Gastrocnemius medialis (tissue), 4 donors: ENCODE results near the gene RBPJL. TPM values are rescaled to one million over a fixed set of nuclear protein-coding genes. Genes with fewer than 3 reads are reported as not detected.

Experiments used
- ATAC-seq, 2 donors: fragments of 150-250 bp; one replicate each; pipeline ENCODE4 v1.9.1; 2016
- DNase-seq, 2 donors: peaks; one replicate each; pipeline ENCODE4 v3.0.0-alpha.2; 2019
- H3K27ac ChIP-seq, 4 donors: fragments of 200-600 bp; sonication (generic); 1 replicate in 1 of 4; 2 replicates in 3 of 4; pipeline ENCODE4 v1.5.1; 2016 to 2018; ENCODE audit warnings: mild to moderate bottlenecking in 2 of 4, moderate library complexity in 1 of 4
- H3K27me3 ChIP-seq, 3 donors: fragments of 200-600 bp; sonication (generic) in 2 of 3; 1 replicate in 1 of 3; 2 replicates in 2 of 3; pipeline versions ENCODE4 v1.5.1 to v1.6.0; 2016 to 2019; ENCODE audit warnings: mild to moderate bottlenecking in 1 of 3, moderate library complexity in 1 of 3
- H3K36me3 ChIP-seq, 2 donors: fragments of 200-600 bp; sonication (generic) in 1 of 2; one replicate each; pipeline ENCODE4 v1.5.1; 2017 to 2018
- H3K4me1 ChIP-seq, 2 donors: fragments of 200-600 bp; sonication (generic) in 1 of 2; one replicate each; pipeline ENCODE4 v1.5.1; 2016 to 2017; ENCODE audit warnings: mild to moderate bottlenecking in 2 of 2
- H3K4me3 ChIP-seq, 4 donors: fragments of 200-600 bp; sonication (generic) in 3 of 4; 1 replicate in 1 of 4; 2 replicates in 3 of 4; pipeline ENCODE4 v1.5.1; 2016 to 2019; ENCODE audit warnings: mild to moderate bottlenecking in 2 of 4
- H3K9me3 ChIP-seq, 3 donors: fragments of 200-600 bp; sonication (generic) in 2 of 3; 1 replicate in 1 of 3; 2 replicates in 2 of 3; pipeline ENCODE4 v1.5.1; 2016 to 2019
- POLR2A ChIP-seq, 2 donors: fragments of 450-650 bp; IDR thresholded peaks; one replicate each; pipeline ENCODE4 v1.6.1; 2017; ENCODE audit warnings: antibody characterized with exemption in 2 of 2, mild to moderate bottlenecking in 2 of 2, moderate library complexity in 2 of 2
- in situ Hi-C, 4 donors: fragments of 200-750 bp; cut with MboI; loops; one replicate each; pipeline versions ENCODE4 v1.15.0 to v1.8.0; 2017; ENCODE audit warnings: low sequenced_read_pairs in 4 of 4
- intact Hi-C: fragments of 100-400 bp; cut with DNase I; formaldehyde crosslinking; loops from one replicate; pipeline ENCODE4 v1.15.1; 2023; ENCODE audit warnings: low total_unique reads
- total RNA-seq, 4 donors: library from RNA; depleted of rRNA; stranded (reverse); fragments of >200 nt; gene quantifications; one replicate each; pipeline versions ENCODE4 v1.1.0 to v1.2.3, GENCODE V29; 2016
- TF ChIP-seq, protein P1 (sequence below), 5 experiments: fragments of 450-650 bp in 3 of 5; fragments of 200-600 bp in 2 of 5; sonication (generic) in 2 of 5; IDR thresholded peaks in 4 of 5; conservative IDR thresholded peaks in 1 of 5; 1 replicate in 4 of 5; 2 replicates in 1 of 5; pipeline ENCODE4 v1.5.1; 2016 to 2019; ENCODE audit warnings: antibody characterized with exemption in 5 of 5, mild to moderate bottlenecking in 3 of 5, moderate library complexity in 3 of 5

RBPJL gene
- total RNA-seq, 4 donors from 2014 or later = not detected

DNA sequence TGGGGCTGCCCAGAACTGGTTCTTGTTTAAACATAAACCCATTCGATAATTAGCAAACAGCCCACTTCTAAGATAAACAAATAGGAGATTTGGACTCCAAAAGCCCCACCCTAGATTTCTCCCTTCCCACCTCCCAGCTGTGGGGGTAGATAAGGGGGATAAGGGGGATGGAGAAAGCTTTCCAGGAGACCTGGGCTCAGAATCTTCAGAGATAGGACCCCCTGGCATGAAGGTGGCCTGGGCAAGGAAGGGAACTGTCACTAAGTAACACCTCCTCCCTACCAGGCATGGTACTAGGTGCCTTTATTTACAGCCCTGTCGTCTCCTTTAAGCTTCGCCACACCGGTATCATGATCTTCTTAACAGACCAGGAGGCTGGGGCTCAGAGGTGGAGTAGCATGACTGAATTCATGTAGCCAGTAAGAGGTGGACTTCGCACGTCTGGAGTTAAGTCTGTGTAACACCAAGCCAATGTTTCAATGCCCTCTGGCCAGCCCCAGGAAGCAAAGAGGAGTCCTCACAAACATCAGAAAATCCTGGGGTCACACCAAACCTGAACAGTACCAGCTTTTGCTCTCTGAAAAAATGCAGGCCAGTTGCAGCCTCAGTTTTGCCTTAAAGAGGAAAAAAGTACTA lies 37.0 kb downstream of the RBPJL start:
- no peaks in the 10 kb centered on the region for H3K9me3 ChIP-seq
- peaks cover 64 to 83% of the 10 kb centered on the region in 2 donors for H3K4me1 ChIP-seq
- intact Hi-C loops = loop anchor here (1.0 kb wide), 1 partner anchor 15 kb away; no protein-coding TSS in a partner anchor
- peak in 1 of 2 donors; percentile 65 for DNase-seq
- peak overlapping the region; percentile 17 to 97 (median 74) for H3K4me3 ChIP-seq
- peak overlapping the region; percentile 90 to 100 (median 98) for H3K27ac ChIP-seq
- TF ChIP-seq, protein P1, sequence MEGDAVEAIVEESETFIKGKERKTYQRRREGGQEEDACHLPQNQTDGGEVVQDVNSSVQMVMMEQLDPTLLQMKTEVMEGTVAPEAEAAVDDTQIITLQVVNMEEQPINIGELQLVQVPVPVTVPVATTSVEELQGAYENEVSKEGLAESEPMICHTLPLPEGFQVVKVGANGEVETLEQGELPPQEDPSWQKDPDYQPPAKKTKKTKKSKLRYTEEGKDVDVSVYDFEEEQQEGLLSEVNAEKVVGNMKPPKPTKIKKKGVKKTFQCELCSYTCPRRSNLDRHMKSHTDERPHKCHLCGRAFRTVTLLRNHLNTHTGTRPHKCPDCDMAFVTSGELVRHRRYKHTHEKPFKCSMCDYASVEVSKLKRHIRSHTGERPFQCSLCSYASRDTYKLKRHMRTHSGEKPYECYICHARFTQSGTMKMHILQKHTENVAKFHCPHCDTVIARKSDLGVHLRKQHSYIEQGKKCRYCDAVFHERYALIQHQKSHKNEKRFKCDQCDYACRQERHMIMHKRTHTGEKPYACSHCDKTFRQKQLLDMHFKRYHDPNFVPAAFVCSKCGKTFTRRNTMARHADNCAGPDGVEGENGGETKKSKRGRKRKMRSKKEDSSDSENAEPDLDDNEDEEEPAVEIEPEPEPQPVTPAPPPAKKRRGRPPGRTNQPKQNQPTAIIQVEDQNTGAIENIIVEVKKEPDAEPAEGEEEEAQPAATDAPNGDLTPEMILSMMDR (IDR thresholded peaks at IDR 0.05 in 4 of 5, conservative IDR thresholded peaks at IDR 0.05 in 1 of 5) = no peak
- TF ChIP-seq POLR2A (IDR thresholded peaks at IDR 0.05) = no peak
- no peaks in the 10 kb centered on the region for H3K27me3 ChIP-seq
- no peaks in the 10 kb centered on the region for H3K36me3 ChIP-seq
- no peak for ATAC-seq
- in situ Hi-C loops = loop anchor here in 2 of 4 donors (25.0 kb wide), 2 partner anchors 1131 to 1156 kb away; partner anchors contain the start of genes JPH2 (in 1 of the 2) and OSER1 (in 1 of the 2)

DNA sequence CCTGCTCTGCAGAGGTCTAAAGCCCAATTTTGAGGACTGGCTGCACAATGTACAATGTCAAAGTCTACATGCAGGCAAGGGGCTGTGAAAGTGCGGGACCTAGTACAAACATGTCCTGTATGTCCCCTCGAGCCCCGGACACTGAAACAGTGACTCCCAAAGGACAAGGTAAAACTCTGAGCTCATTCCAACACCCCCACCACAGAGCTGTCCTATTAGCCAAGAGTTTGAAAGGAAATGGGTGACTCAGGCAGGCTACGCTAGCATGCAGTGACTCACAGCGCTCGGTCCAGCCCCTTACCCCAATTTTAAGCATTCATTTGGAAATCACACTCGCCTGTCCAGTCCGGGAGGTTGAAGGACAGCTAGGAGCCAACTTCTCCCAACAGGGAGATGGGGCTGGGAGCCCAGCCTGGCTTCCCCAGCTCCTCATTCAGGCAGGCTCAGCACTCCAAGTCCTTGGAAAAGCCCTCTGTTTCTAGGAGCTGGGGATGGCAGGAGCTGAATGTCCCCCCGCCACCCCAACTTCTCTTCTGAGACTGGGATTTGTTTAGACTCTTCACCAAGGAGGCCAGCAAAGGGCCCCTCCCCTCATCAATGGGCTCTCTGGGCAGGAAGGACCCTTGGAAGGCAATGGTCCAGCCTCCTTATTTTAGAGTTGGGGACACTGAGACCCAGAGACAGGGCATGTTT lies 37.7 kb downstream of the RBPJL start:
- H3K36me3 ChIP-seq = no peaks in the 10 kb centered on the region
- peak overlapping the region; percentile 90 to 100 (median 98) for H3K27ac ChIP-seq
- peaks cover 57 to 81% of the 10 kb centered on the region in 2 donors for H3K4me1 ChIP-seq
- peak; percentile 33 to 42 for ATAC-seq
- H3K27me3 ChIP-seq = no peaks in the 10 kb centered on the region
- peak; percentile 88 to 93 for TF ChIP-seq POLR2A (IDR thresholded peaks at IDR 0.05)
- TF ChIP-seq, protein P1 (IDR thresholded peaks at IDR 0.05 in 4 of 5, conservative IDR thresholded peaks at IDR 0.05 in 1 of 5) = no peak
- peak; percentile 64 to 91 for DNase-seq
- no peaks in the 10 kb centered on the region for H3K9me3 ChIP-seq
- in situ Hi-C loops (loop anchor here in 2 of 4 donors (25.0 kb wide), 2 partner anchors 1132 to 1157 kb away; partner anchors contain the start of genes JPH2 (in 1 of the 2) and OSER1 (in 1 of the 2)), intact Hi-C loops (no loop called here)
- peak overlapping the region; percentile 53 to 97 (median 78) for H3K4me3 ChIP-seq

DNA sequence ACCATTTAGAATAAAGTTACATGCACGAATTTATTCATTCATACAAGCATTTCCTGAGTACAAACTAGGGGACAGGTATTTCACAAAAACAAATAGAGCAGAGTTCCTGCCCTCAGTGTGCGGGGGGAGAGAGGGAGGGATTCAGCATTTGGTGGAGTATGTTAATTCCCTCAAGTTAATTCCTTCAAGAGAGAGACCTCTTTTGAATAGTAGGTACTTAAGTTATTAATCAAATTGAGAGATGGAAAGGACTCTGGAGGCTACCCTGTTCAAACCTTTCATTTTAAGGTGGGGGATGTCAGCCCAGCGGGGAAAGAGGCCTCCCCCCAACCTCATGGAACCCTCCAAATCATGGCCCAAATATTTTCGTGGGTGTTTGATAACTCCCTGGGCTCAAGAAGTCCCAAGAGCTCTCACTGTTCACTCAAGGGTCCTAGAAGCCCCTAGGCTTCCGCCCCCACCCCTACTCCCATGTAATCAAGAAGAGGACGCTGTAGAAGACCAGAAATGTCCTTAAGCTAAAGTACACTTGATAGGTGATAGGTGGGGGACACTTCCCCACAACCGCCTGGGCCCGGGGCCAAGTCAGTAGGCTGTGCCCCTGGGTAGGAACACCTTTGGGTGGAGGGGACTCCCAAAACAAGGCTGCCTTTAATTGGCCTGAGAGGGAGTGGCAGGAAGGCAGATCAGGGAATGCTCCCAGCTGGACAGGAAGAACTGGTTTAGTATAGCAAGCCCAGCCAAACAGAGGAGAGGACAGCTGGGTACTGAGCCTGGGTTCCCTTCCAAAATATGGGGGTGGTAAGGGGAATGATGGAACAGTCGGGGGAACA lies 38.7 kb downstream of the RBPJL start:
- Histone ChIP-seq H3K4me3 (peak overlapping the region; percentile 53 to 97 (median 78)), H3K27me3 (no peaks in the 10 kb centered on the region), H3K4me1 (peaks cover 47 to 70% of the 10 kb centered on the region in 2 donors), H3K36me3 (no peaks in the 10 kb centered on the region), H3K9me3 (no peaks in the 10 kb centered on the region), H3K27ac (peak overlapping the region; percentile 90 to 100 (median 98))
- ATAC-seq (peak; percentile 15 to 21), DNase-seq (peak; percentile 51 to 79)
- no peak for TF ChIP-seq POLR2A (IDR thresholded peaks at IDR 0.05)
- TF ChIP-seq, protein P1 (IDR thresholded peaks at IDR 0.05 in 4 of 5, conservative IDR thresholded peaks at IDR 0.05 in 1 of 5) = no peak
- intact Hi-C loops = no loop called here
- in situ Hi-C loops = loop anchor here in 2 of 4 donors (25.0 kb wide), 2 partner anchors 1133 to 1158 kb away; partner anchors contain the start of genes JPH2 (in 1 of the 2) and OSER1 (in 1 of the 2)

DNA sequence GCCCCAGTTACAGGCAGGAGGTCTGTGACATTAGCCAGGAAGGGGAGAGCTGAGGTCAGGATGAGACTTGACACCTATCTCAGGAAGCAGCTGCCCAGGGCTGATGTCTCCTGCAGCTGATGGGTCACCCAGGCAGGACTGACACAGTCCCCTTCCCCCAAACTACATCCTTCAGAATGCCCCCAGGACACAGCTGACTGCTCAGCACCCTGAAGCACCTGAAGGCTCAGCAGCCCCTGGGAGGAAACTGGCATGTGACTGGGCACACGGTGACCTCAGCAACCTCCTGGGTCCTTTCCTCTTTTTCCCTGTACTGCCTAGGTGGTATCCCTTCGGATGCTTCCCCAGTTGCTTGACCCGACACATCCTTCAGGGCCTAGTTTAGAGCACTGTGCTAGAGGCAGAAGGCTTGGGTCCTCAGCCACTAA lies 39.7 kb downstream of the RBPJL start:
- peak; percentile 35 to 43 for ATAC-seq
- intact Hi-C loops = no loop called here
- H3K9me3 ChIP-seq = no peaks in the 10 kb centered on the region

More for the DNA sequence above, 39.7 kb downstream of the RBPJL start:
- Histone ChIP-seq H3K4me1 (peaks cover 37 to 61% of the 10 kb centered on the region in 2 donors), H3K4me3 (peak overlapping the region; percentile 60 to 97 (median 91)), H3K27ac (peak overlapping the region; percentile 90 to 100 (median 98)), H3K27me3 (no peaks in the 10 kb centered on the region), H3K36me3 (no peaks in the 10 kb centered on the region)
- peak; percentile 76 to 89 for DNase-seq
- in situ Hi-C loops = loop anchor here in 2 of 4 donors (25.0 kb wide), 2 partner anchors 1134 to 1159 kb away; partner anchors contain the start of genes JPH2 (in 1 of the 2) and OSER1 (in 1 of the 2)
- TF ChIP-seq, protein P1 (IDR thresholded peaks at IDR 0.05 in 4 of 5, conservative IDR thresholded peaks at IDR 0.05 in 1 of 5) = no peak
- peak; percentile 64 to 78 for TF ChIP-seq POLR2A (IDR thresholded peaks at IDR 0.05)
